ENCODE results near the gene COPZ2. TPM values are rescaled to one million over a fixed set of nuclear protein-coding genes. Genes with fewer than 3 reads are reported as not detected.
A peak's percentile ranks its signal among the peaks of the same experiment; 100 is the strongest.

Gene COPZ2
- total RNA-seq, 1 experiment from 2014 or later: not detected

DNA sequence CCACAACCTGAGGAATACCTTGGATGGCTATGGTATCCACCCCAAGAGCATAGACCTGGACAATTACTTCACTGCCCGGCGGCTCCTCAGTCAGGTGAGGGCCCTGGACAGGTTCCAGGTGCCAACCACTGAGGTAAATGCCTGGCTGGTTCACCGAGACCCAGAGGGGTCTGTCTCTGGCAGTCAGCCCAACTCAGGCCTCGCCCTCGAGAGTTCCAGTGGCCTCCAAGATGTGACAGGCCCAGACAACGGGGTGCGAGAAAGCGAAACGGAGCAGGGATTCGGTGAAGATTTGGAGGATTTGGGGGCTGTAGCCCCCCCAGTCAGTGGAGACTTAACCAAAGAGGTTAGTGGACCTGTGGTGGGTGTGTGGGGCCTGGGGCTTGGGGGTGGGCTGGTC is 13.7 kb upstream of the COPZ2 start:
- Histone ChIP-seq H2AFZ (ENCODE audit: low read depth, low read length, poor library complexity, severe bottlenecking) (no peak overlapping the region), H3K9ac (ENCODE audit: low read length) (no peak overlapping the region), H3K9me3 (ENCODE audit: control insufficient read depth in 1 of 2, insufficient read depth in 1 of 2, low read depth in 1 of 2, low read length in 2 of 2) (no peaks in the 10 kb centered on the region), H3K36me3 (ENCODE audit: control insufficient read depth in 1 of 2, insufficient read depth in 2 of 2, low read length in 2 of 2) (peaks cover 25 to 40% of the 10 kb centered on the region in 2 experiments), H3K9me2 (ENCODE audit: insufficient read depth) (no peaks in the 10 kb centered on the region), H3K4me1 (ENCODE audit: control insufficient read depth in 1 of 2, insufficient read depth in 2 of 2, low read length in 2 of 2) (peaks cover 31 to 41% of the 10 kb centered on the region in 2 experiments), H3K79me2 (ENCODE audit: insufficient read depth, low read length) (peaks cover 74% of the 10 kb centered on the region), H3K4me2 (ENCODE audit: low read length) (no peak overlapping the region), H3K4me3 (replicated peaks in 1 of 2; ENCODE audit: low read depth in 1 of 2, low read length in 2 of 2) (no peak overlapping the region), H3K27ac (ENCODE audit: low read depth, low read length) (no peak overlapping the region; the same call in 1 of the 2 replicates), H3K27me3 (ENCODE audit: insufficient read depth, low read length) (no peaks in the 10 kb centered on the region), H4K20me1 (ENCODE audit: insufficient read depth) (no peaks in the 10 kb centered on the region)
- ATAC-seq (no peak), DNase-seq (ENCODE audit: low read depth, low spot score) (no peak)
- ChIA-PET CTCF (no interaction called here), POLR2A (interaction anchor here (4.0 kb wide), 1 partner anchor 11 kb away, joined by 114 read pairs; no protein-coding TSS in a partner anchor), RAD21 (ENCODE audit: low non-redundant PET in 1 of 2, low total read pairs in 2 of 2, uncharacterized antibody in 2 of 2, unreplicated experiment in 2 of 2) (no interaction called here)
- BruUV-seq (replicated peaks): no TSS peak
- intact Hi-C loops (cut with micrococcal nuclease): no loop called here
- peak; percentile 26; the same call in 1 of the 2 replicates for TF ChIP-seq POLR2AphosphoS5 (IDR thresholded peaks at IDR 0.05; ENCODE audit: low read depth, low read length)
- TF ChIP-seq, protein P1, sequence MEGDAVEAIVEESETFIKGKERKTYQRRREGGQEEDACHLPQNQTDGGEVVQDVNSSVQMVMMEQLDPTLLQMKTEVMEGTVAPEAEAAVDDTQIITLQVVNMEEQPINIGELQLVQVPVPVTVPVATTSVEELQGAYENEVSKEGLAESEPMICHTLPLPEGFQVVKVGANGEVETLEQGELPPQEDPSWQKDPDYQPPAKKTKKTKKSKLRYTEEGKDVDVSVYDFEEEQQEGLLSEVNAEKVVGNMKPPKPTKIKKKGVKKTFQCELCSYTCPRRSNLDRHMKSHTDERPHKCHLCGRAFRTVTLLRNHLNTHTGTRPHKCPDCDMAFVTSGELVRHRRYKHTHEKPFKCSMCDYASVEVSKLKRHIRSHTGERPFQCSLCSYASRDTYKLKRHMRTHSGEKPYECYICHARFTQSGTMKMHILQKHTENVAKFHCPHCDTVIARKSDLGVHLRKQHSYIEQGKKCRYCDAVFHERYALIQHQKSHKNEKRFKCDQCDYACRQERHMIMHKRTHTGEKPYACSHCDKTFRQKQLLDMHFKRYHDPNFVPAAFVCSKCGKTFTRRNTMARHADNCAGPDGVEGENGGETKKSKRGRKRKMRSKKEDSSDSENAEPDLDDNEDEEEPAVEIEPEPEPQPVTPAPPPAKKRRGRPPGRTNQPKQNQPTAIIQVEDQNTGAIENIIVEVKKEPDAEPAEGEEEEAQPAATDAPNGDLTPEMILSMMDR (IDR thresholded peaks at IDR 0.05 in 2 of 3, conservative IDR thresholded peaks at IDR 0.05 in 1 of 3; ENCODE audit: borderline replicate concordance in 1 of 3, insufficient read depth in 1 of 3, low read depth in 2 of 3, low read length in 2 of 3): no peak

DNA sequence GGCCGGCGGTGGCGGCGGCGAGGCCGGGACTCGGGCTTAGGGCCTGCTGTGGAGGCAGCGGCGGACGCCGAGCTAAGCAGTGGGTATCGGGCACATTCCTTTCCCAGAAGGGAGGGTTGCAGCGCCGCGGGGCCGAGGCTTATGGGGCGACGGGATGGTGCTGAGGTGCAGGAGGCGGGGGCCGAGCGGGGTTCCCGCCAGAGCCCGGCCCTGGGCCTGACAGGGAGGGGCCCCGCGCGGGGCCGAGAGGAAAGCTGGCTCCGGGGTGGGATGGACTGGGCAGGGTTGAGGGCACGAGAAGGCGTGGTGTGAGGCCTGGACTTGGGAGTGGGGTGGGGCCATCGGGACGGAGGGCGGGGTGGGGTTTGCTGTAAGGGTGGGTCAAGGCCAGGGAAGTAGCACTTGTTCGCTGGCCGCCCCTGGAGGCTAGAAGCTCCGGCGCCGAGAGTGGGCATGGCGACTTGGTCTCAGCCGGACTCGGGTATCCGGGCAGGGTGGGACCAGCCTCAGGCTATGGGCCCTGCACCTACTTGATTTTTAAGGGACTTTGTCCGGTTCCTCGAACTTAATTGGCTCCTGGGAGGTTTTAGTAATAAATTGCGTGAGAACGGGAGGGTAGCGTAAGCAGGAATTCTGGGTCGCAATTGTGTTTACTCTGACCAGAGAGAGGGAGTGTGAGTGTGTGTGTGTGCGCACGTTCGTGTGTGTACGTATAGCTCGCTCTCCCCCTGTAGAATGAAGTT is 11.0 kb upstream of the COPZ2 start:
- Histone ChIP-seq H3K27ac (ENCODE audit: low read depth, low read length) (peak overlapping the region; percentile 90), H4K20me1 (ENCODE audit: insufficient read depth) (no peaks in the 10 kb centered on the region), H3K36me3 (ENCODE audit: control insufficient read depth in 1 of 2, insufficient read depth in 2 of 2, low read length in 2 of 2) (peaks cover 22 to 29% of the 10 kb centered on the region in 2 experiments), H3K4me2 (ENCODE audit: low read length) (peak overlapping the region; percentile 78), H3K27me3 (ENCODE audit: insufficient read depth, low read length) (no peaks in the 10 kb centered on the region), H3K9me3 (ENCODE audit: control insufficient read depth in 1 of 2, insufficient read depth in 1 of 2, low read depth in 1 of 2, low read length in 2 of 2) (no peaks in the 10 kb centered on the region), H3K9ac (ENCODE audit: low read length) (peak overlapping the region; percentile 72), H3K79me2 (ENCODE audit: insufficient read depth, low read length) (peaks cover 50% of the 10 kb centered on the region), H3K4me1 (ENCODE audit: control insufficient read depth in 1 of 2, insufficient read depth in 2 of 2, low read length in 2 of 2) (peaks cover 25 to 52% of the 10 kb centered on the region in 2 experiments), H2AFZ (ENCODE audit: low read depth, low read length, poor library complexity, severe bottlenecking) (no peak overlapping the region), H3K4me3 (replicated peaks in 1 of 2; ENCODE audit: low read depth in 1 of 2, low read length in 2 of 2) (peak overlapping the region; percentile 64 to 67), H3K9me2 (ENCODE audit: insufficient read depth) (no peaks in the 10 kb centered on the region)
- ATAC-seq (peak; percentile 85), DNase-seq (ENCODE audit: low read depth, low spot score) (peak; percentile 96)
- ChIA-PET CTCF (interaction anchor here (1.0 to 3.5 kb wide), 8 partner anchors 10 to 106 kb away, joined by 3 to 37 read pairs (median 5); partner anchors contain the start of gene CDK5RAP3), RAD21 (ENCODE audit: low non-redundant PET in 1 of 2, low total read pairs in 2 of 2, uncharacterized antibody in 2 of 2, unreplicated experiment in 2 of 2) (interaction anchor here (0.6 to 2.1 kb wide), 4 partner anchors 23 to 122 kb away, joined by 3 to 15 read pairs (median 8); no protein-coding TSS in a partner anchor), POLR2A (interaction anchor here (0.6 to 4.7 kb wide), 36 partner anchors 12 to 831 kb away, joined by 3 to 114 read pairs (median 5); partner anchors contain the start of genes CBX1, CDK5RAP3, HOXB6 and HOXB9)
- intact Hi-C loops (cut with micrococcal nuclease): loop anchor here (2.0 kb wide), 1 partner anchor 22 kb away; no protein-coding TSS in a partner anchor
- BruUV-seq (replicated peaks): no TSS peak
- TF ChIP-seq, protein P2, sequence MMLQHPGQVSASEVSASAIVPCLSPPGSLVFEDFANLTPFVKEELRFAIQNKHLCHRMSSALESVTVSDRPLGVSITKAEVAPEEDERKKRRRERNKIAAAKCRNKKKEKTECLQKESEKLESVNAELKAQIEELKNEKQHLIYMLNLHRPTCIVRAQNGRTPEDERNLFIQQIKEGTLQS (IDR thresholded peaks at IDR 0.05): no peak
- TF ChIP-seq, protein P3, sequence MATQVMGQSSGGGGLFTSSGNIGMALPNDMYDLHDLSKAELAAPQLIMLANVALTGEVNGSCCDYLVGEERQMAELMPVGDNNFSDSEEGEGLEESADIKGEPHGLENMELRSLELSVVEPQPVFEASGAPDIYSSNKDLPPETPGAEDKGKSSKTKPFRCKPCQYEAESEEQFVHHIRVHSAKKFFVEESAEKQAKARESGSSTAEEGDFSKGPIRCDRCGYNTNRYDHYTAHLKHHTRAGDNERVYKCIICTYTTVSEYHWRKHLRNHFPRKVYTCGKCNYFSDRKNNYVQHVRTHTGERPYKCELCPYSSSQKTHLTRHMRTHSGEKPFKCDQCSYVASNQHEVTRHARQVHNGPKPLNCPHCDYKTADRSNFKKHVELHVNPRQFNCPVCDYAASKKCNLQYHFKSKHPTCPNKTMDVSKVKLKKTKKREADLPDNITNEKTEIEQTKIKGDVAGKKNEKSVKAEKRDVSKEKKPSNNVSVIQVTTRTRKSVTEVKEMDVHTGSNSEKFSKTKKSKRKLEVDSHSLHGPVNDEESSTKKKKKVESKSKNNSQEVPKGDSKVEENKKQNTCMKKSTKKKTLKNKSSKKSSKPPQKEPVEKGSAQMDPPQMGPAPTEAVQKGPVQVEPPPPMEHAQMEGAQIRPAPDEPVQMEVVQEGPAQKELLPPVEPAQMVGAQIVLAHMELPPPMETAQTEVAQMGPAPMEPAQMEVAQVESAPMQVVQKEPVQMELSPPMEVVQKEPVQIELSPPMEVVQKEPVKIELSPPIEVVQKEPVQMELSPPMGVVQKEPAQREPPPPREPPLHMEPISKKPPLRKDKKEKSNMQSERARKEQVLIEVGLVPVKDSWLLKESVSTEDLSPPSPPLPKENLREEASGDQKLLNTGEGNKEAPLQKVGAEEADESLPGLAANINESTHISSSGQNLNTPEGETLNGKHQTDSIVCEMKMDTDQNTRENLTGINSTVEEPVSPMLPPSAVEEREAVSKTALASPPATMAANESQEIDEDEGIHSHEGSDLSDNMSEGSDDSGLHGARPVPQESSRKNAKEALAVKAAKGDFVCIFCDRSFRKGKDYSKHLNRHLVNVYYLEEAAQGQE (IDR thresholded peaks at IDR 0.05; ENCODE audit: low read depth): no peak
- TF ChIP-seq CEBPB (IDR thresholded peaks at IDR 0.05; ENCODE audit: low read depth): no peak
- TF ChIP-seq, protein P4, sequence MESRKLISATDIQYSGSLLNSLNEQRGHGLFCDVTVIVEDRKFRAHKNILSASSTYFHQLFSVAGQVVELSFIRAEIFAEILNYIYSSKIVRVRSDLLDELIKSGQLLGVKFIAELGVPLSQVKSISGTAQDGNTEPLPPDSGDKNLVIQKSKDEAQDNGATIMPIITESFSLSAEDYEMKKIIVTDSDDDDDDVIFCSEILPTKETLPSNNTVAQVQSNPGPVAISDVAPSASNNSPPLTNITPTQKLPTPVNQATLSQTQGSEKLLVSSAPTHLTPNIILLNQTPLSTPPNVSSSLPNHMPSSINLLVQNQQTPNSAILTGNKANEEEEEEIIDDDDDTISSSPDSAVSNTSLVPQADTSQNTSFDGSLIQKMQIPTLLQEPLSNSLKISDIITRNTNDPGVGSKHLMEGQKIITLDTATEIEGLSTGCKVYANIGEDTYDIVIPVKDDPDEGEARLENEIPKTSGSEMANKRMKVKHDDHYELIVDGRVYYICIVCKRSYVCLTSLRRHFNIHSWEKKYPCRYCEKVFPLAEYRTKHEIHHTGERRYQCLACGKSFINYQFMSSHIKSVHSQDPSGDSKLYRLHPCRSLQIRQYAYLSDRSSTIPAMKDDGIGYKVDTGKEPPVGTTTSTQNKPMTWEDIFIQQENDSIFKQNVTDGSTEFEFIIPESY (IDR thresholded peaks at IDR 0.05; ENCODE audit: extremely low read depth, insufficient replicate concordance, low read length): peak; percentile 72
- peak; percentile 95 for TF ChIP-seq ZFX (IDR thresholded peaks at IDR 0.05)
- peak; percentile 38 for TF ChIP-seq YY1 (IDR thresholded peaks at IDR 0.05; ENCODE audit: extremely low read depth, insufficient replicate concordance, low read depth, low read length)

Data from HCT116 (cell line).